ENCODE measurements around the gene IPO7.
A peak's percentile ranks its signal among the peaks of the same experiment; 100 is the strongest.

The IPO7 gene

DNA sequence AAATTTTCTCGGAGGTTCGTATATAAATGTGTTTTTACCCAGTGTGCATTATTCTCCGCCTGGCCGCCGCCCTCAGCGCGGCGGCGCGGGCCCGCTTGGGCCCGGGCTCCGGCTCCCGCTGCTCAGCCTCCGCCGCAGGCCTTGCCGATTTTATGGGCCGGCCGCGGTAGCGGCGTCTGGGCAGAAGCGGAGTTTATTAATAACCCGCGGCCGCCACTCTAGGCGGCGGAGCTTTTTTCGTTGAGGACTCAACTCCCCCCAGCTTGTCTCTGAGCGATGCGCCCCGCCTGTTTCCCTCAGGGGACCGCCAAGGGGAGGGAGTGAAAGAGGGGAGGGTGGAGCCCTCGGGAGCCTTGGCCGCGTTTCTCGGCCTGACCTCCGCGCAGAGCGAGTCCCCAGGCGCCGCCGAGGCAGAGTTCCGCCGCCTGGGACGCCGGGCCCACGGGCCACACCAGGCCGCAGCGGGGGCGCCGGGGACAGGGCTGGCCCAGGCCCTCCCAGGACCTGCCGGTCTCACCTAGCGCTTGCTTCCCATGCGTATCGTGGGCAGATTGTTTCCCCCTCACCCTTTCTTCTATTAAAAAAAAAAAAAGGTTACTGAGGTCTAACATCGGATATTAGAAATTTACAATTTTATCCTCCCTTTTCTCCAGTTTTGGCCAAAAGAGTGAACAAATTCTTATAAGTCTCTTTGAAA lies 76.8 kb downstream of the IPO7 start (continued):
- TF ChIP-seq, protein P1, sequence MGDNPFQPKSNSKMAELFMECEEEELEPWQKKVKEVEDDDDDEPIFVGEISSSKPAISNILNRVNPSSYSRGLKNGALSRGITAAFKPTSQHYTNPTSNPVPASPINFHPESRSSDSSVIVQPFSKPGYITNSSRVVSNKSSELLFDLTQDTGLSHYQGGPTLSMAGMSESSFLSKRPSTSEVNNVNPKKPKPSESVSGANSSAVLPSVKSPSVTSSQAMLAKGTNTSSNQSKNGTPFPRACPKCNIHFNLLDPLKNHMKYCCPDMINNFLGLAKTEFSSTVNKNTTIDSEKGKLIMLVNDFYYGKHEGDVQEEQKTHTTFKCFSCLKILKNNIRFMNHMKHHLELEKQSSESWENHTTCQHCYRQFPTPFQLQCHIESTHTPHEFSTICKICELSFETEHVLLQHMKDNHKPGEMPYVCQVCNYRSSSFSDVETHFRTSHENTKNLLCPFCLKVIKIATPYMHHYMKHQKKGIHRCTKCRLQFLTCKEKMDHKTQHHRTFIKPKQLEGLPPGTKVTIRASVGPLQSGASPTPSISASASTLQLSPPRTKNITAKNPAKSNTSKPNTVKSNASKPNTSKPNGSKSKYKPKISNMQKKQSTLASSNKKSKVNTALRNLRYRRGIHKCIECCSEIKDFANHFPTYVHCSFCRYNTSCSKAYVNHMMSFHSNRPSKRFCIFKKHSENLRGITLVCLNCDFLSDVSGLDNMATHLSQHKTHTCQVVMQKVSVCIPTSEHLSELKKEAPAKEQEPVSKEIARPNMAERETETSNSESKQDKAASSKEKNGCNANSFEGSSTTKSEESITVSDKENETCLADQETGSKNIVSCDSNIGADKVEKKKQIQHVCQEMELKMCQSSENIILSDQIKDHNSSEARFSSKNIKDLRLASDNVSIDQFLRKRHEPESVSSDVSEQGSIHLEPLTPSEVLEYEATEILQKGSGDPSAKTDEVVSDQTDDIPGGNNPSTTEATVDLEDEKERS (tag by site-specific recombination; IDR thresholded peaks at IDR 0.05) = no peak
- TF ChIP-seq ZNF791 (tag by site-specific recombination; IDR thresholded peaks at IDR 0.05) (no peak), ZNF16 (tag by site-specific recombination; IDR thresholded peaks at IDR 0.05; ENCODE audit: low read depth) (no peak), GLIS2 (tag by site-specific recombination; IDR thresholded peaks at IDR 0.05) (peak; percentile 28; the same call in 1 of the 2 replicates), ZNF146 (tag by site-specific recombination; IDR thresholded peaks at IDR 0.05) (0 out of 2 replicates have a peak, but pooled peaks have one; percentile 6), TCF7L2 (IDR thresholded peaks at IDR 0.05; ENCODE audit: borderline replicate concordance, low read depth, low read length) (no peak), ZNF416 (tag by site-specific recombination; IDR thresholded peaks at IDR 0.05) (no peak), HOXA7 (CRISPR knock-in tag; IDR thresholded peaks at IDR 0.05; ENCODE audit: borderline replicate concordance) (no peak), ZSCAN30 (tag by site-specific recombination; IDR thresholded peaks at IDR 0.05) (peak; percentile 95), ZNF324 (tag by site-specific recombination; IDR thresholded peaks at IDR 0.05) (no peak), ZNF843 (tag by site-specific recombination; IDR thresholded peaks at IDR 0.05) (no peak), ZBTB1 (tag by site-specific recombination; IDR thresholded peaks at IDR 0.05) (no peak), ZNF544 (tag by site-specific recombination; IDR thresholded peaks at IDR 0.05) (no peak), ZBTB17 (tag by site-specific recombination; IDR thresholded peaks at IDR 0.05) (no peak), ZNF585B (tag by site-specific recombination; IDR thresholded peaks at IDR 0.05) (no peak), ZNF311 (tag by site-specific recombination; IDR thresholded peaks at IDR 0.05; ENCODE audit: borderline replicate concordance) (no peak), EGR2 (tag by site-specific recombination; IDR thresholded peaks at IDR 0.05; ENCODE audit: low read depth) (no peak), SALL2 (tag by site-specific recombination; IDR thresholded peaks at IDR 0.05; ENCODE audit: borderline replicate concordance) (no peak), ZNF792 (tag by site-specific recombination; IDR thresholded peaks at IDR 0.05) (no peak), ZFP41 (tag by site-specific recombination; IDR thresholded peaks at IDR 0.05; ENCODE audit: borderline replicate concordance) (no peak)
- TF ChIP-seq, protein P2, sequence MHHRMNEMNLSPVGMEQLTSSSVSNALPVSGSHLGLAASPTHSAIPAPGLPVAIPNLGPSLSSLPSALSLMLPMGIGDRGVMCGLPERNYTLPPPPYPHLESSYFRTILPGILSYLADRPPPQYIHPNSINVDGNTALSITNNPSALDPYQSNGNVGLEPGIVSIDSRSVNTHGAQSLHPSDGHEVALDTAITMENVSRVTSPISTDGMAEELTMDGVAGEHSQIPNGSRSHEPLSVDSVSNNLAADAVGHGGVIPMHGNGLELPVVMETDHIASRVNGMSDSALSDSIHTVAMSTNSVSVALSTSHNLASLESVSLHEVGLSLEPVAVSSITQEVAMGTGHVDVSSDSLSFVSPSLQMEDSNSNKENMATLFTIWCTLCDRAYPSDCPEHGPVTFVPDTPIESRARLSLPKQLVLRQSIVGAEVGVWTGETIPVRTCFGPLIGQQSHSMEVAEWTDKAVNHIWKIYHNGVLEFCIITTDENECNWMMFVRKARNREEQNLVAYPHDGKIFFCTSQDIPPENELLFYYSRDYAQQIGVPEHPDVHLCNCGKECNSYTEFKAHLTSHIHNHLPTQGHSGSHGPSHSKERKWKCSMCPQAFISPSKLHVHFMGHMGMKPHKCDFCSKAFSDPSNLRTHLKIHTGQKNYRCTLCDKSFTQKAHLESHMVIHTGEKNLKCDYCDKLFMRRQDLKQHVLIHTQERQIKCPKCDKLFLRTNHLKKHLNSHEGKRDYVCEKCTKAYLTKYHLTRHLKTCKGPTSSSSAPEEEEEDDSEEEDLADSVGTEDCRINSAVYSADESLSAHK (tag by site-specific recombination; IDR thresholded peaks at IDR 0.05) = no peak
- TF ChIP-seq, protein P3, sequence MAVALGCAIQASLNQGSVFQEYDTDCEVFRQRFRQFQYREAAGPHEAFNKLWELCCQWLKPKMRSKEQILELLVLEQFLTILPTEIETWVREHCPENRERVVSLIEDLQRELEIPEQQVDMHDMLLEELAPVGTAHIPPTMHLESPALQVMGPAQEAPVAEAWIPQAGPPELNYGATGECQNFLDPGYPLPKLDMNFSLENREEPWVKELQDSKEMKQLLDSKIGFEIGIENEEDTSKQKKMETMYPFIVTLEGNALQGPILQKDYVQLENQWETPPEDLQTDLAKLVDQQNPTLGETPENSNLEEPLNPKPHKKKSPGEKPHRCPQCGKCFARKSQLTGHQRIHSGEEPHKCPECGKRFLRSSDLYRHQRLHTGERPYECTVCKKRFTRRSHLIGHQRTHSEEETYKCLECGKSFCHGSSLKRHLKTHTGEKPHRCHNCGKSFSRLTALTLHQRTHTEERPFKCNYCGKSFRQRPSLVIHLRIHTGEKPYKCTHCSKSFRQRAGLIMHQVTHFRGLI (tag by site-specific recombination; IDR thresholded peaks at IDR 0.05) = peak; percentile 27; the same call in 1 of the 2 replicates
- TF ChIP-seq, protein P4, sequence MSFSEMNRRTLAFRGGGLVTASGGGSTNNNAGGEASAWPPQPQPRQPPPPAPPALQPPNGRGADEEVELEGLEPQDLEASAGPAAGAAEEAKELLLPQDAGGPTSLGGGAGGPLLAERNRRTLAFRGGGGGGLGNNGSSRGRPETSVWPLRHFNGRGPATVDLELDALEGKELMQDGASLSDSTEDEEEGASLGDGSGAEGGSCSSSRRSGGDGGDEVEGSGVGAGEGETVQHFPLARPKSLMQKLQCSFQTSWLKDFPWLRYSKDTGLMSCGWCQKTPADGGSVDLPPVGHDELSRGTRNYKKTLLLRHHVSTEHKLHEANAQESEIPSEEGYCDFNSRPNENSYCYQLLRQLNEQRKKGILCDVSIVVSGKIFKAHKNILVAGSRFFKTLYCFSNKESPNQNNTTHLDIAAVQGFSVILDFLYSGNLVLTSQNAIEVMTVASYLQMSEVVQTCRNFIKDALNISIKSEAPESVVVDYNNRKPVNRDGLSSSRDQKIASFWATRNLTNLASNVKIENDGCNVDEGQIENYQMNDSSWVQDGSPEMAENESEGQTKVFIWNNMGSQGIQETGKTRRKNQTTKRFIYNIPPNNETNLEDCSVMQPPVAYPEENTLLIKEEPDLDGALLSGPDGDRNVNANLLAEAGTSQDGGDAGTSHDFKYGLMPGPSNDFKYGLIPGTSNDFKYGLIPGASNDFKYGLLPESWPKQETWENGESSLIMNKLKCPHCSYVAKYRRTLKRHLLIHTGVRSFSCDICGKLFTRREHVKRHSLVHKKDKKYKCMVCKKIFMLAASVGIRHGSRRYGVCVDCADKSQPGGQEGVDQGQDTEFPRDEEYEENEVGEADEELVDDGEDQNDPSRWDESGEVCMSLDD (tag by site-specific recombination; IDR thresholded peaks at IDR 0.05) = no peak
- TF ChIP-seq, protein P5, sequence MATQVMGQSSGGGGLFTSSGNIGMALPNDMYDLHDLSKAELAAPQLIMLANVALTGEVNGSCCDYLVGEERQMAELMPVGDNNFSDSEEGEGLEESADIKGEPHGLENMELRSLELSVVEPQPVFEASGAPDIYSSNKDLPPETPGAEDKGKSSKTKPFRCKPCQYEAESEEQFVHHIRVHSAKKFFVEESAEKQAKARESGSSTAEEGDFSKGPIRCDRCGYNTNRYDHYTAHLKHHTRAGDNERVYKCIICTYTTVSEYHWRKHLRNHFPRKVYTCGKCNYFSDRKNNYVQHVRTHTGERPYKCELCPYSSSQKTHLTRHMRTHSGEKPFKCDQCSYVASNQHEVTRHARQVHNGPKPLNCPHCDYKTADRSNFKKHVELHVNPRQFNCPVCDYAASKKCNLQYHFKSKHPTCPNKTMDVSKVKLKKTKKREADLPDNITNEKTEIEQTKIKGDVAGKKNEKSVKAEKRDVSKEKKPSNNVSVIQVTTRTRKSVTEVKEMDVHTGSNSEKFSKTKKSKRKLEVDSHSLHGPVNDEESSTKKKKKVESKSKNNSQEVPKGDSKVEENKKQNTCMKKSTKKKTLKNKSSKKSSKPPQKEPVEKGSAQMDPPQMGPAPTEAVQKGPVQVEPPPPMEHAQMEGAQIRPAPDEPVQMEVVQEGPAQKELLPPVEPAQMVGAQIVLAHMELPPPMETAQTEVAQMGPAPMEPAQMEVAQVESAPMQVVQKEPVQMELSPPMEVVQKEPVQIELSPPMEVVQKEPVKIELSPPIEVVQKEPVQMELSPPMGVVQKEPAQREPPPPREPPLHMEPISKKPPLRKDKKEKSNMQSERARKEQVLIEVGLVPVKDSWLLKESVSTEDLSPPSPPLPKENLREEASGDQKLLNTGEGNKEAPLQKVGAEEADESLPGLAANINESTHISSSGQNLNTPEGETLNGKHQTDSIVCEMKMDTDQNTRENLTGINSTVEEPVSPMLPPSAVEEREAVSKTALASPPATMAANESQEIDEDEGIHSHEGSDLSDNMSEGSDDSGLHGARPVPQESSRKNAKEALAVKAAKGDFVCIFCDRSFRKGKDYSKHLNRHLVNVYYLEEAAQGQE (tag by site-specific recombination; IDR thresholded peaks at IDR 0.05) = 0 out of 2 replicates have a peak, but pooled peaks have one; percentile 12
- TF ChIP-seq, protein P6, sequence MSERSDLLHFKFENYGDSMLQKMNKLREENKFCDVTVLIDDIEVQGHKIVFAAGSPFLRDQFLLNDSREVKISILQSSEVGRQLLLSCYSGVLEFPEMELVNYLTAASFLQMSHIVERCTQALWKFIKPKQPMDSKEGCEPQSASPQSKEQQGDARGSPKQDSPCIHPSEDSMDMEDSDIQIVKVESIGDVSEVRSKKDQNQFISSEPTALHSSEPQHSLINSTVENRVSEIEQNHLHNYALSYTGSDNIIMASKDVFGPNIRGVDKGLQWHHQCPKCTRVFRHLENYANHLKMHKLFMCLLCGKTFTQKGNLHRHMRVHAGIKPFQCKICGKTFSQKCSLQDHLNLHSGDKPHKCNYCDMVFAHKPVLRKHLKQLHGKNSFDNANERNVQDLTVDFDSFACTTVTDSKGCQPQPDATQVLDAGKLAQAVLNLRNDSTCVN (tag by site-specific recombination; optimal IDR thresholded peaks at IDR 0.05) = peak; percentile 44

Measured in HEK293 (cell line).